Measurements from ENCODE around the gene CCM2L.

The CCM2L gene

GRCh38 chr20:31975874-31976273 is 34.4 kb upstream of the CCM2L start:
- WGBS, result 94% methylated on average over 2 of the region's 2 CpGs
- Histone ChIP-seq H3K9ac (ENCODE audit: low read depth, low read length) (no peak overlapping the region), H3K4me3 (ENCODE audit: low read length) (no peak overlapping the region), H3K9me3 (ENCODE audit: insufficient read depth, low read depth, low read length) (no peaks in the 10 kb centered on the region), H3K36me3 (ENCODE audit: insufficient read depth, low read length) (no peaks in the 10 kb centered on the region), H3K27me3 (ENCODE audit: insufficient read depth, low read length) (no peaks in the 10 kb centered on the region; the same call in 1 of the 2 replicates), H3K27ac (ENCODE audit: low read depth, low read length) (no peak overlapping the region), H3K4me1 (ENCODE audit: insufficient read depth, low read length) (peaks cover 11% of the 10 kb centered on the region)

GRCh38 chr20:31977080-31977479 is 33.2 kb upstream of the CCM2L start:
- Histone ChIP-seq H3K36me3 (ENCODE audit: insufficient read depth, low read length) (no peaks in the 10 kb centered on the region), H3K4me3 (ENCODE audit: low read length) (no peak overlapping the region), H3K9me3 (ENCODE audit: insufficient read depth, low read depth, low read length) (no peaks in the 10 kb centered on the region), H3K27ac (ENCODE audit: low read depth, low read length) (no peak overlapping the region), H3K9ac (ENCODE audit: low read depth, low read length) (no peak overlapping the region), H3K4me1 (ENCODE audit: insufficient read depth, low read length) (peaks cover 11% of the 10 kb centered on the region), H3K27me3 (ENCODE audit: insufficient read depth, low read length) (no peaks in the 10 kb centered on the region; the same call in 1 of the 2 replicates)
- WGBS, result 97% methylated on average over 4 of the region's 4 CpGs

GRCh38 chr20:31979713-31980426 is 30.4 kb upstream of the CCM2L start:
- Histone ChIP-seq H3K4me3 (ENCODE audit: low read length) (no peak overlapping the region), H3K27ac (ENCODE audit: low read depth, low read length) (no peak overlapping the region), H3K4me1 (ENCODE audit: insufficient read depth, low read length) (peaks cover 6% of the 10 kb centered on the region), H3K36me3 (ENCODE audit: insufficient read depth, low read length) (no peaks in the 10 kb centered on the region), H3K27me3 (ENCODE audit: insufficient read depth, low read length) (no peaks in the 10 kb centered on the region), H3K9ac (ENCODE audit: low read depth, low read length) (no peak overlapping the region), H3K9me3 (ENCODE audit: insufficient read depth, low read depth, low read length) (no peaks in the 10 kb centered on the region)
- 76% methylated on average over 6 of the region's 6 CpGs for WGBS

- 70% methylated on average over 2 of the region's 2 CpGs for WGBS
- H3K9me3 ChIP-seq (ENCODE audit: insufficient read depth, low read depth, low read length), result no peaks in the 10 kb centered on the region
- H3K36me3 ChIP-seq (ENCODE audit: insufficient read depth, low read length), result no peaks in the 10 kb centered on the region
- no peaks in the 10 kb centered on the region for H3K27me3 ChIP-seq (ENCODE audit: insufficient read depth, low read length)
- no peaks in the 10 kb centered on the region for H3K4me1 ChIP-seq (ENCODE audit: insufficient read depth, low read length)
- no peak overlapping the region for H3K27ac ChIP-seq (ENCODE audit: low read depth, low read length)
- H3K9ac ChIP-seq (ENCODE audit: low read depth, low read length), result no peak overlapping the region
- no peak overlapping the region for H3K4me3 ChIP-seq (ENCODE audit: low read length)
These were observed 28.5 kb upstream of the CCM2L start for GRCh38 chr20:31981784-31982183.

- Histone ChIP-seq H3K9me3 (ENCODE audit: insufficient read depth, low read depth, low read length) (no peaks in the 10 kb centered on the region), H3K36me3 (ENCODE audit: insufficient read depth, low read length) (no peaks in the 10 kb centered on the region), H3K4me1 (ENCODE audit: insufficient read depth, low read length) (peaks cover 3% of the 10 kb centered on the region; the same call in 1 of the 2 replicates), H3K27ac (ENCODE audit: low read depth, low read length) (no peak overlapping the region), H3K9ac (ENCODE audit: low read depth, low read length) (no peak overlapping the region), H3K27me3 (ENCODE audit: insufficient read depth, low read length) (no peaks in the 10 kb centered on the region), H3K4me3 (ENCODE audit: low read length) (no peak overlapping the region)
- WGBS, result 67% methylated on average over 6 of the region's 6 CpGs
These were observed 25.2 kb upstream of the CCM2L start for GRCh38 chr20:31984981-31985471.

GRCh38 chr20:31987744-31988143 is 22.5 kb upstream of the CCM2L start:
- Histone ChIP-seq H3K4me3 (ENCODE audit: low read length) (no peak overlapping the region), H3K9ac (ENCODE audit: low read depth, low read length) (no peak overlapping the region), H3K27ac (ENCODE audit: low read depth, low read length) (no peak overlapping the region), H3K36me3 (ENCODE audit: insufficient read depth, low read length) (no peaks in the 10 kb centered on the region), H3K4me1 (ENCODE audit: insufficient read depth, low read length) (peaks cover 3% of the 10 kb centered on the region; the same call in 1 of the 2 replicates), H3K9me3 (ENCODE audit: insufficient read depth, low read depth, low read length) (no peaks in the 10 kb centered on the region), H3K27me3 (ENCODE audit: insufficient read depth, low read length) (peaks cover 8% of the 10 kb centered on the region)
- 75% methylated on average over 1 of the region's 1 CpG for WGBS

GRCh38 chr20:31988430-31989015 is 21.7 kb upstream of the CCM2L start:
- Histone ChIP-seq H3K4me3 (ENCODE audit: low read length) (no peak overlapping the region), H3K27ac (ENCODE audit: low read depth, low read length) (no peak overlapping the region), H3K36me3 (ENCODE audit: insufficient read depth, low read length) (no peaks in the 10 kb centered on the region), H3K9ac (ENCODE audit: low read depth, low read length) (no peak overlapping the region), H3K4me1 (ENCODE audit: insufficient read depth, low read length) (peaks cover 3% of the 10 kb centered on the region; the same call in 1 of the 2 replicates), H3K27me3 (ENCODE audit: insufficient read depth, low read length) (peaks cover 16% of the 10 kb centered on the region), H3K9me3 (ENCODE audit: insufficient read depth, low read depth, low read length) (no peaks in the 10 kb centered on the region)
- WGBS, result 85% methylated on average over 5 of the region's 5 CpGs

- Histone ChIP-seq H3K9me3 (ENCODE audit: insufficient read depth, low read depth, low read length) (no peaks in the 10 kb centered on the region), H3K9ac (ENCODE audit: low read depth, low read length) (no peak overlapping the region), H3K27ac (ENCODE audit: low read depth, low read length) (no peak overlapping the region), H3K27me3 (ENCODE audit: insufficient read depth, low read length) (peaks cover 22% of the 10 kb centered on the region), H3K36me3 (ENCODE audit: insufficient read depth, low read length) (no peaks in the 10 kb centered on the region), H3K4me1 (ENCODE audit: insufficient read depth, low read length) (peaks cover 3% of the 10 kb centered on the region; the same call in 1 of the 2 replicates), H3K4me3 (ENCODE audit: low read length) (no peak overlapping the region)
- 89% methylated on average over 8 of the region's 8 CpGs for WGBS
These were observed 21.1 kb upstream of the CCM2L start for GRCh38 chr20:31989030-31989645.

GRCh38 chr20:31990641-31991338 is 19.4 kb upstream of the CCM2L start:
- H3K36me3 ChIP-seq (ENCODE audit: insufficient read depth, low read length), result no peaks in the 10 kb centered on the region
- H3K4me1 ChIP-seq (ENCODE audit: insufficient read depth, low read length), result peaks cover 3% of the 10 kb centered on the region
- H3K4me3 ChIP-seq (ENCODE audit: low read length), result no peak overlapping the region
- H3K27ac ChIP-seq (ENCODE audit: low read depth, low read length), result no peak overlapping the region
- 90% methylated on average over 6 of the region's 6 CpGs for WGBS
- H3K9ac ChIP-seq (ENCODE audit: low read depth, low read length), result no peak overlapping the region; the same call in 1 of the 2 replicates
- H3K9me3 ChIP-seq (ENCODE audit: insufficient read depth, low read depth, low read length), result no peaks in the 10 kb centered on the region
- peaks cover 38% of the 10 kb centered on the region for H3K27me3 ChIP-seq (ENCODE audit: insufficient read depth, low read length)

- peaks cover 40% of the 10 kb centered on the region for H3K27me3 ChIP-seq (ENCODE audit: insufficient read depth, low read length)
- 80% methylated on average over 1 of the region's 1 CpG for WGBS
- no peaks in the 10 kb centered on the region for H3K9me3 ChIP-seq (ENCODE audit: insufficient read depth, low read depth, low read length)
- H3K4me1 ChIP-seq (ENCODE audit: insufficient read depth, low read length), result peaks cover 3% of the 10 kb centered on the region
- no peak overlapping the region for H3K4me3 ChIP-seq (ENCODE audit: low read length)
- H3K9ac ChIP-seq (ENCODE audit: low read depth, low read length), result no peak overlapping the region
- H3K27ac ChIP-seq (ENCODE audit: low read depth, low read length), result no peak overlapping the region
- no peaks in the 10 kb centered on the region for H3K36me3 ChIP-seq (ENCODE audit: insufficient read depth, low read length)
These were observed 18.9 kb upstream of the CCM2L start for GRCh38 chr20:31991339-31991705.

- H3K36me3 ChIP-seq (ENCODE audit: insufficient read depth, low read length), result no peaks in the 10 kb centered on the region
- H3K27ac ChIP-seq (ENCODE audit: low read depth, low read length), result no peak overlapping the region
- no peaks in the 10 kb centered on the region for H3K9me3 ChIP-seq (ENCODE audit: insufficient read depth, low read depth, low read length)
- H3K4me1 ChIP-seq (ENCODE audit: insufficient read depth, low read length), result peaks cover 3% of the 10 kb centered on the region
- WGBS, result 60% methylated on average over 2 of the region's 2 CpGs
- no peak overlapping the region for H3K4me3 ChIP-seq (ENCODE audit: low read length)
- no peak overlapping the region for H3K9ac ChIP-seq (ENCODE audit: low read depth, low read length)
- H3K27me3 ChIP-seq (ENCODE audit: insufficient read depth, low read length), result peaks cover 40% of the 10 kb centered on the region
These were observed 18.2 kb upstream of the CCM2L start for GRCh38 chr20:31992086-31992485.
